GM18499 (cell line): ENCODE measurements around the gene CDHR2.

Source experiments
- ATAC-seq: cut with Tn5 transposase; IDR thresholded peaks from one replicate; pipeline ENCODE4 v1.9.1; 2021; ENCODE audit warnings: moderate number of reproducible peaks; ENCODE audit not compliant: insufficient read depth, unreplicated experiment

The CDHR2 gene

DNA sequence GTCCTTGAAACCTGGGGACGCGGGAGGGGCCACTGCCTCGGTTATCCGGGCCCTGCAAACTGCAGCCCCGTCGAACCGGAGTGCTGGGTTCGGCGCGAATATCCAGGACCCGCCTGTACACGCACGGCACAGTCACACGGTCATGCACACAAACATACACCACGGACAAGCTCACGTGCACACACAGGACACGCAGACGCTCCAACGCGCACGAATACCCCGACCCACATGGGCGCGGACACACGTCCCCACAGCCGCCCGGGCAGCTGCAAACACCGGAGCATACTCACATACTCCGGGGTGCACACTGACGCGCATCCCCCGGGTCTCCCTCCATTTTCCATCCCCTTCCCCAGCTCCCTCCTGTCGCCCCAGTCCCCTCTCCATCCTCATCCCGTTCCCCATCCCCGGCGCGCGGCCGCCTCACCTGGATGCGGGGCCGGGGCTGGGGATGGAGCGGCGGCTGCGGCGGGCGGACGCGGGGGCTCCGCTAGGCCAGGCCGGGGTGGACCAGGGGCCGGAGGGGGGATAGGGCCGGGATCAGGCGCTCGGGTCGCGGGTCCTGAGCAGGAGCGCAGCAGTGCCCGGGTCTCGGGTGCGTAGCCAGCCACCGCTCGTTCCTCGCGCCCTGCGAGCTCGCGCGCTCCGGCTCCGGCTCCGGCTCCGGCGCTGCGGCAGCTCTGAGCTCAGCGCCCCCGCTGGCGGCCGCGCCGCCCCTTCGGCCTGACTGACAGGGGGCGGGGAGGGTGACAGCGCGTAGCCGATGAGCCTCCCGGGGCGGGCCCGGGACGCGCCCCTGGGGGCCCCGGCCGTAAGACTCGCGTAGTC, 80.9 kb downstream of the CDHR2 start, which contains the start of the genes EIF4E1B and SNCB:
Gene EIF4E1B, plus strand, starts transcription at position 823 of the 828 bp plus-strand sequence. CDS start 12,113 bp downstream, outside the sequence.
Gene SNCB, minus strand, starts transcription at position 682 of the 828 bp plus-strand sequence. CDS start 880 bp downstream, outside the sequence.
- no peak for ATAC-seq

- ATAC-seq: no peak
These were observed 81.6 kb downstream of the CDHR2 start for GRCh38 chr5:176630681-176631222.

DNA sequence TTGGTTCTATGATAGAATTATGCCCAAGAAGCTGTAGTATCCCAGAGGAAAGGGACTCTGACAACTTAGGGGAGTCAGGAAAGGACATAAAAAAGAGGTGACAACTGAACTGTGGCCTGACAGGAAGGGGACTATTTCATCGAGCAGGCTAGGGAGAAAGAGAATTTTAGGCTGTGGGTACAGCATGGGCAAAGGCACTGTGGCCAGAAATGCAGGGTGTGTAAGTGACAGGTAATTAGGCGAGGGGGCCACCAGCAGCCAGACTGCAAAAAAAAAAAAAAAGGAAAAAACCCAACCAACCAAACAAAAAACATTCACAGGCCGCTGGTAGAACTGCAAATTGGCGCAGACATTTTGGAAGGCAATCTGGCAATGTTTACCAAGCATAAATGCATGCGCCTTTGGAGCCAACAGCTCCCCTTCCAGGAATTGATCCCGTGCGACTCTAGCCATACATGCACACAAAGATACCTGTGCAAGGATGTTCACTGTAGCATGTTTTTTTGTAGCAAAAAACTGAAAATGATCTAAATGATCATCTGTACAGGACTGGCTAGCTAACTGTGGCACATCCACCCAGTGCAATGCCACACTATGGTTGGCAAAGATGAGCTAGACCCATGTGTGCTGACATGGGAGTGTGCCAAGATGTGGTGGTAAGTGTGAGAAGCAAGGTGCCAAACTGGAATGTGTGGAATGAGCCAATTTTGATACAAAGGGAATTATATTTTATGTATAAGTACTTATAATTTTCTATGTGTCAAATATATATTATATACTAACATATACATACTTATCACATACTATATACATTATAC, 82.5 kb downstream of the CDHR2 start:
- no peak for ATAC-seq

DNA sequence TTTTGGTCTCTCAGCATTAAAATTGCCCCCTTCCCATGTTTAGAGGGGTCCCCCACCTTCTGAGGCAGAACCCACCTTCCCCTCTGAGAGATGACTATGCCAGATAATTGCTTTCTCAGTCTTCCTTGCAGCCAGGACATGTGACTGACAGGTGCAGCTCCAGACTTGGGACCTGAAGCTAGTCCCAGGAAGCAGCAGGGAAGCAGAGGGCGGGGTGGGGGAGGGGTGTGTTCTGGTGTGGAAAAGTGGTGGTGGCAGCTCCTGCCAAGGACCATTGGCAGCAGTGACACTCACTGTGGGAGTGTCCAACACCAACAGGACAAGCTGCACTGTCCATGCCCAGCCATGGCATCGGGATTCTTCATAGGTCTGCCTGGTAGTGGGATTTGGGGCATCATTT, 83.6 kb downstream of the CDHR2 start:
- no peak for ATAC-seq

DNA sequence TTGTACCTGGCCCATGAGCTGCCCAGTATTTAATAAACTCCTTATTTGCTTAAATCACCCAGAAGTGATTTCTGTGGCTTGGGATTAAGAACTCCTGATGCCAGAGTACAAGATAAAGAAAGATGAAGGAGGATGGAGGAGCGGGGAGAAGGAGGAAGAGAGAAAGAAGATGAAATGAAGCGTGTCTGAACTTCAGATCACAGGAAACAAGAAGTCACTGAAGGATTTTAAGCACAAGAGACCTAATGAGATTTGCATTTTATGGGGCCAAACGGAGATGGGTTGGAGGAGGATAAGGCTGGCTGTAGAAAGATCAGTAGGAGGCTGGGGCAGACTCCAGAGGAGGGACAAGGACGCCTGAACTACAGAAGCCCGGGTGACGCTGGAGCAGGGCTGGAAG, 84.5 kb downstream of the CDHR2 start:
- ATAC-seq: no peak

- ATAC-seq: no peak
These were observed 87.3 kb downstream of the CDHR2 start for GRCh38 chr5:176636426-176636825.

GRCh38 chr5:176637556-176637955, 88.4 kb downstream of the CDHR2 start:
- ATAC-seq: no peak

GRCh38 chr5:176638437-176638836, 89.3 kb downstream of the CDHR2 start:
- no peak for ATAC-seq

DNA sequence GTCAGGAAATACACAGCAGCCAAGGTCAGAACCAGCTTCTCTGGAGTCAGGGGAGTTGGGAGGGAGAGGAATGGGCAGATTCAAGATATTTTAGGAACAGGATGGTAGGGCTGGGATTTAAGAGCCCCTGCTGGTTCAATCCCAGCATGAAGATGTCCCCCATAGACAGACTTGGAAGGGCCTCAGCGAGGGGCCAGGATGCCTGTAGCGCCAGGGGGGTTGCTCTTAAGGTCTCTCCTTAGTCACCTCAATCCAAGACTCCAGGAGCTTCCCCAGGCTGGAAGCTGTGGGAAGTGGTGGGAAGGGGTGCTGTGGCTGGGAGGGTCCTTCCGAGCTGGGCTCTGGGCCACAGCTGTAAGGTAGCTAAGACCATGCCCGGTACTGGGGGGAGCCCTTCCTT, 90.1 kb downstream of the CDHR2 start:
- ATAC-seq: no peak

- ATAC-seq: no peak
These were observed 90.8 kb downstream of the CDHR2 start for GRCh38 chr5:176639981-176640380.

DNA sequence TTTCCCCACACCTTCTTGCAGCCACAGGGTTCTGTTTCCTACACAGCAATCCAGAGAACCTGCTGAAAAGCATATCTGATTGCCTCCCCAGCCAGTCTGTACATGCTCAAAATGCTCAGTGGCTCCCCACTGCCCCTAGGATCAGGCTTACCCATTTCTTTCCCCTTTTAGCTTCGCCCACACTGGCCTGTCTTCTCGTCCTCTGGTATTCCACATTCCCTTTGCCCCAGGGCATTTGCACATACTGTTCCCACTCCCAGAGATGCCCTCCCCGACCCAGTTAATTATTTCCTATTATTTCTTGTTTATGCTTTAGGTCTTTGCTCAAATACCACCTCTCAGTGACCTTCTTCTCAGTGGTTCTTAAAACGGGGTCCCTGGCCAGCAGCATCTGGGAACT, 91.5 kb downstream of the CDHR2 start:
- ATAC-seq: no peak

DNA sequence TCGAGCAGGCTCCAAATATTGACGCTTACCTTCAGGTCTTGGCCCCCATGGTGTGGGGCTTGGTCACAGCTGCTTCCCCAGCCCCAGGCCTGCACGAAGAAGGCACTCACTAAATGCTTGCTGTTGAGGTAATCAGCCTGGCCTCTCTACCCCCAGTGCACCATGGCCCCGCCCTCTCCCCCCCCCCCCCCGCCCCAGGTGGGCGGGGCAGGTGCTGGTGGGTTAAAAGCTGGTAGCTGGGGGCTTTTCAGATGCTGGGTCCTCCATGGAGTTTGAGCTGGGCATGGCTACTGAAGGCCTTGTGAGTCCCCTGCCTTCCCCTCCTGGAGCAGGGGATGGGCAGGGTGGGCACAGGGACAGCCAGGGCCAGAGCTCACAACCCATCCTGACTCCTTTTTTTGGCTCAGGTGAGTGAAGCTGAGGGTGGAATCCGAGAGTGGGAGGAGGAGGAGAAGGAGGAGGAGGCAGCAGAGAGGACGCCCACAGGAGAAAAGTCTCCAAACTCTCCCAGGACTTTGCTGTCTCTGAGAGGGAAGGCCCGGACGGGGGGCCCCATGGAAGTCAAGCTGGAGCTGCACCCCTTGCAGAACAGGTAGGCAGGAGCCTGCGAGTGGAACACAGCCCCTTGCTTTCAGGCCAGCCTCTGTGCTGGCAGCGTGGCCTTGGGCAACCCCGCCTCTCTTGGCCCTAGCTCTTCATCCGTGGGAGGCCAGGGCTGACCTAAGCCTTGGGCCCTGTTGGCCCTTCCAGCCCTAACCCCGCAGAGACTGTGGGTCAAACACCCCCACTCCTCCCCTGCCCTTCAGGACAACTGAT, 93.7 kb downstream of the CDHR2 start:
- no peak for ATAC-seq

DNA sequence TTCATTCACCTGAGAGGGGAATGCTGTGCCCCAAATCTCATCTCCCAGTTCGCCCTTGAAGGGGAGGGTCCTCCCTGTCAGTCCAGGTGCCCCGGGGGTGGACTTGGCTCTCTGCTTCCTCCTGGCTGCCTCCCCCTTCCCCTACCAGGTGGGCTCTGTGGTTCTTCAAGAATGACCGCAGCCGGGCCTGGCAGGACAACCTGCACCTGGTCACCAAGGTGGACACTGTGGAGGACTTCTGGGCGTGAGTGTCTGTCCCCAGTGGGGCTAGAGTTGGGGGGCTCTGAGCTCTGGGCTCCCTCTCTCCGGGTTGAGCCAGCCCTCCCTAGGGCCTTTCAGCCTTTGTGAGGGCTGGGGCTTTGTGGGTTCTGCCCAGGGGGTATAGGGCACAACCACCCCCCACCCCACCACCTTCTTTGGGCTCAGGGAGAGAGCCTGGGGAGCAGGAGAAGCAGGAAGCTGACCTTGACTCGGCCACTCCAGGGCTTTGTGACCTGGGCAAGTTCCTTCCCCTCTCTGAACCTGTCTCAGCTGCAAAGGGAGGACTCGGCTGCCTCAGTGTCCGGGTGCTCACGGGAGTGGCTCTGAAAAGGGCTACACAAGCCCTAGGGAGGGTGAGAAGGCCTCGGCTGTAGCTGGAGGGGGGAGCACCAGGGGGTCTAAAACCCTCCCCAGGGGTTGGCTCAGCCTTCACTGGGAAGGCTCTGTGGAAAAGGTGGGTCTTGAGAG, 94.5 kb downstream of the CDHR2 start:
- no peak for ATAC-seq

GRCh38 chr5:176644294-176644693, 95.2 kb downstream of the CDHR2 start:
- no peak for ATAC-seq

- ATAC-seq: no peak
These were observed 95.9 kb downstream of the CDHR2 start for GRCh38 chr5:176644878-176645670.
